ENCODE measurements around the gene ENOPH1.

ENOPH1 gene

DNA sequence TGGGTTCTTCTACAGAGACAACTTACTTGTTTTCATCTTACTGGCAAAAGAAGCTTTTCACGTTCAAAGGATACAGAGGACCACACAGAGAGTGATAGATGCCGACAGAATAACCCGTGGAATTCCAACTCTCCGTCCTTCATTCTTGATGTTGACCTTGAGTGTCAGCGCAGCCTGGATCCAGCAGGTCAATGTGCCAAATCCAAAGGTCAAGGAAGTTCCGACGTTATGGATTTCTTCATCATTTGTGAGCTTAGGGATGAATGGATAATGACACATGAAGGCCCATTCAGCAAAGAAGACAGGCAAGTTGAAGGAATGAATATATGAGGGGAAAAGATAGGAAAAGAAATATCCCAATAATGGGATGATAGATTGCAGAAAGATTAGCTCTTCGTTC, 59.6 kb downstream of the ENOPH1 start:
- in situ Hi-C loops (cut with MboI; ENCODE audit: low sequenced_read_pairs, unreplicated experiment), result no loop called here
- no peak for DNase-seq (ENCODE audit: low spot score)
- TF ChIP-seq, protein P1, sequence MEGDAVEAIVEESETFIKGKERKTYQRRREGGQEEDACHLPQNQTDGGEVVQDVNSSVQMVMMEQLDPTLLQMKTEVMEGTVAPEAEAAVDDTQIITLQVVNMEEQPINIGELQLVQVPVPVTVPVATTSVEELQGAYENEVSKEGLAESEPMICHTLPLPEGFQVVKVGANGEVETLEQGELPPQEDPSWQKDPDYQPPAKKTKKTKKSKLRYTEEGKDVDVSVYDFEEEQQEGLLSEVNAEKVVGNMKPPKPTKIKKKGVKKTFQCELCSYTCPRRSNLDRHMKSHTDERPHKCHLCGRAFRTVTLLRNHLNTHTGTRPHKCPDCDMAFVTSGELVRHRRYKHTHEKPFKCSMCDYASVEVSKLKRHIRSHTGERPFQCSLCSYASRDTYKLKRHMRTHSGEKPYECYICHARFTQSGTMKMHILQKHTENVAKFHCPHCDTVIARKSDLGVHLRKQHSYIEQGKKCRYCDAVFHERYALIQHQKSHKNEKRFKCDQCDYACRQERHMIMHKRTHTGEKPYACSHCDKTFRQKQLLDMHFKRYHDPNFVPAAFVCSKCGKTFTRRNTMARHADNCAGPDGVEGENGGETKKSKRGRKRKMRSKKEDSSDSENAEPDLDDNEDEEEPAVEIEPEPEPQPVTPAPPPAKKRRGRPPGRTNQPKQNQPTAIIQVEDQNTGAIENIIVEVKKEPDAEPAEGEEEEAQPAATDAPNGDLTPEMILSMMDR (IDR thresholded peaks at IDR 0.05; ENCODE audit: borderline replicate concordance, control extremely low read depth, extremely low read depth, insufficient read depth, missing control alignments), result no peak

GRCh38 chr4:82491251-82491960, 61.0 kb downstream of the ENOPH1 start:
- DNase-seq (ENCODE audit: low spot score), result no peak
- in situ Hi-C loops (cut with MboI; ENCODE audit: low sequenced_read_pairs, unreplicated experiment), result no loop called here
- TF ChIP-seq, protein P1 (IDR thresholded peaks at IDR 0.05; ENCODE audit: borderline replicate concordance, control extremely low read depth, extremely low read depth, insufficient read depth, missing control alignments), result no peak

DNA sequence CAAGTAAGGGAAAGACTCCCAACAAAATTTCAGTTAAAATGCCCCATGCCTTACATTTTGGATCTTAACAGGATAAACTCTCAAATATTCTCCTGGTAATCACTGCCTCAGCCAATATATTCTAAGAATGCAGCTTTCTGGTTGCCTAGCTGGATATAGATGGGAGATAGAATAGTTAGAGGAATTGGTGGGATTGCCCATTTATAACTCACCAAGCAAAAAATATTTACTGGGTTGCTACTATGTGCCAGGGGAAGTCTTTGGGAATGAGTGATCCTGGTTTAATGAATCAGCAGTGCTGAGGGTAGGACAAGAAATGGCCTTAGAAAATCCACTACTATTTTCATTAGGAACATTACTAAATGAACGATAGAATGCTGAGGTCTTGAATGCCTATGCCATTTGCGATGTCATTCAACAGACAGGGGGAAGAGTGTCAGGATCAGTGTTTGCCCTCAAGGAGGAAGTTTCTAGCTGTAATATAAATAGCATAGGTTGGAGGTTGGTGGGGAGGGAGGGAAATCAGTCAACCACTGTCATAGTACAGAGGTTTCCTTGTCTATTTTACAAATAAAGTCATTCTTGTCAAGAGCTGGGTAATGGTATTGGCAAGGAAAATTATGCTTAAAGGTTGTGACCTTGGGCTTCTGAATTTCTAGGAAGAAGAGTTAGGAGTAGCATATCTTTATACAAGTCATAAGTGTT, 63.5 kb downstream of the ENOPH1 start:
- TF ChIP-seq, protein P1 (IDR thresholded peaks at IDR 0.05; ENCODE audit: borderline replicate concordance, control extremely low read depth, extremely low read depth, insufficient read depth, missing control alignments), result no peak
- DNase-seq (ENCODE audit: low spot score), result no peak
- in situ Hi-C loops (cut with MboI; ENCODE audit: low sequenced_read_pairs, unreplicated experiment), result no loop called here

DNA sequence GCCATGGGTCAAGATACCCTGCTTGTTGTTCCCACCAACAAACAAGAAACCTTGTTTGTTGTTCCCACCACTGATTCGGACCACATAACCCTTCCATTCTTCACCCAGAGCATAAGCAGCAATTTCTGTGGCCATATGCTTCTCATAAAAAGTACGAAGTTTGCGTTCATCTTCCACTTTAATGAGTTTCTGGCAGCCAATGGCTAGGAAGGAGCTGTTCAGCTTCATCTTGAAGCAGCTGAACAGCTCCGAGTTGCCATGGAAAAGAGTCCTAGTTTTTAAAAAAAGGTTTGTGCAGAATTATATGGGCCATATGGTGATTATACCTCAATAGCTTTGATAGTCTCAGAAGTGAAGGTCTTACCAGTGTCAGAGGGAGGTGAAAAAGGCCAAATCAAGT, 65.3 kb downstream of the ENOPH1 start:
- DNase-seq (ENCODE audit: low spot score), result no peak
- in situ Hi-C loops (cut with MboI; ENCODE audit: low sequenced_read_pairs, unreplicated experiment), result no loop called here
- TF ChIP-seq, protein P1 (IDR thresholded peaks at IDR 0.05; ENCODE audit: borderline replicate concordance, control extremely low read depth, extremely low read depth, insufficient read depth, missing control alignments), result no peak

DNA sequence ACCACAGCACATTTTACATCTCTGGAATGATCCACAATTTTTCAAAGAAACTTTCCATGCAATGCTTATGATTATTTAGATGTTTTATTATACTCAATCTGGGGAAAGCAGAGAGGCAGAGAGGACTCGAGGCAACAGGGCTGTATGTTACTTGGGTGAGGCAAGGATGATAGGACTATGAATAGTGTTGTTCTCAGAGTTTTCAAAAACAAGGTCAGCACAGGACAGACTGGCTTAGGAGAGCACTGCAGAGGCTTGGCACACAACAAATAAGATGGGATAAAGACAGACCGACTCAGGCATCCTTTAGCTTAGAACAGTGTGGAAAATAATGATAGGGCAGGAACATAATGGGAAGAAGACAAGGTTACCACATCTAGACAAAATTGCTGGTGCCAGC, 66.0 kb downstream of the ENOPH1 start:
- TF ChIP-seq, protein P1 (IDR thresholded peaks at IDR 0.05; ENCODE audit: borderline replicate concordance, control extremely low read depth, extremely low read depth, insufficient read depth, missing control alignments), result no peak
- in situ Hi-C loops (cut with MboI; ENCODE audit: low sequenced_read_pairs, unreplicated experiment), result no loop called here
- DNase-seq (ENCODE audit: low spot score), result no peak

GRCh38 chr4:82499738-82500434, 69.5 kb downstream of the ENOPH1 start:
- no peak for DNase-seq (ENCODE audit: low spot score)
- in situ Hi-C loops (cut with MboI; ENCODE audit: low sequenced_read_pairs, unreplicated experiment), result no loop called here
- TF ChIP-seq, protein P1 (IDR thresholded peaks at IDR 0.05; ENCODE audit: borderline replicate concordance, control extremely low read depth, extremely low read depth, insufficient read depth, missing control alignments), result no peak
